Measurements from ENCODE around the gene RUFY3. TPM values are rescaled to one million over a fixed set of nuclear protein-coding genes. Genes with fewer than 3 reads are reported as not detected.
A peak's percentile ranks its signal among the peaks of the same experiment; 100 is the strongest.

RUFY3 gene
- total RNA-seq (10 to 100 TPM; 47.4 to 73.4 (median 65.1) TPM), polyA plus RNA-seq (10 to 100 TPM in 2 of 3 donors, 1 to 10 TPM in 1; 6.0 to 16.9 (median 11.3) TPM)

- Histone ChIP-seq H3K27me3 (no peaks in the 10 kb centered on the region), H3K27ac (peak within 1 kb of the TSS; percentile 61 to 83 (median 74)), H3K9me3 (no peaks in the 10 kb centered on the region), H3K4me3 (peak within 1 kb of the TSS; percentile 25 to 50 (median 40)), H3K4me1 (peaks cover 0 to 27% (median 18%) of the 10 kb centered on the region in 4 donors), H3K36me3 (no peaks in the 10 kb centered on the region)
- TF ChIP-seq POLR2AphosphoS5 (IDR thresholded peaks at IDR 0.05) (peak in 3 of 4 donors; percentile 32 to 70 (median 33)), EP300 (IDR thresholded peaks at IDR 0.05) (no peak), POLR2A (IDR thresholded peaks at IDR 0.05) (no peak), CTCF (IDR thresholded peaks at IDR 0.05) (no peak)
- WGBS, 2 donors: 59 to 61% methylated on average over 3 of the region's 3 CpGs
- intact Hi-C loops (cut with DNase I): no loop called here
- peak; percentile 78 for DNase-seq
Measured at GRCh38 chr4:70721747-70722146, at the start of gene RUFY3. RUFY3 (plus strand) TSS chr4:70721964; CDS start chr4:70722574, 610 bp downstream.

- H3K4me3 ChIP-seq: no peak overlapping the region
- H3K9me3 ChIP-seq: no peaks in the 10 kb centered on the region
- DNase-seq: no peak
- intact Hi-C loops (cut with DNase I): no loop called here
- H3K4me1 ChIP-seq: no peaks in the 10 kb centered on the region
- H3K27ac ChIP-seq: no peak overlapping the region
- no peak for TF ChIP-seq POLR2A (IDR thresholded peaks at IDR 0.05)
- TF ChIP-seq POLR2AphosphoS5 (IDR thresholded peaks at IDR 0.05): no peak
- TF ChIP-seq EP300 (IDR thresholded peaks at IDR 0.05): no peak
- no peak for TF ChIP-seq CTCF (IDR thresholded peaks at IDR 0.05)
- H3K36me3 ChIP-seq: no peaks in the 10 kb centered on the region
- H3K27me3 ChIP-seq: no peaks in the 10 kb centered on the region
Measured at GRCh38 chr4:70674191-70674590, 47.6 kb upstream of the RUFY3 start.

GRCh38 chr4:70674731-70675130 lies 47.0 kb upstream of the RUFY3 start:
- Histone ChIP-seq H3K27me3 (no peaks in the 10 kb centered on the region), H3K4me3 (no peak overlapping the region), H3K27ac (no peak overlapping the region), H3K4me1 (no peaks in the 10 kb centered on the region), H3K9me3 (no peaks in the 10 kb centered on the region), H3K36me3 (no peaks in the 10 kb centered on the region)
- intact Hi-C loops (cut with DNase I): no loop called here
- DNase-seq: no peak
- 74 to 79% methylated on average over 1 of the region's 1 CpG for WGBS, 2 donors
- no peak for TF ChIP-seq CTCF (IDR thresholded peaks at IDR 0.05)
- TF ChIP-seq POLR2A (IDR thresholded peaks at IDR 0.05): no peak
- TF ChIP-seq EP300 (IDR thresholded peaks at IDR 0.05): no peak
- TF ChIP-seq POLR2AphosphoS5 (IDR thresholded peaks at IDR 0.05): no peak

- H3K27ac ChIP-seq: no peak overlapping the region
- H3K27me3 ChIP-seq: no peaks in the 10 kb centered on the region
- no peak for DNase-seq
- intact Hi-C loops (cut with DNase I): no loop called here
- no peaks in the 10 kb centered on the region for H3K4me1 ChIP-seq
- WGBS, 2 donors: 86 to 93% methylated on average over 6 of the region's 6 CpGs
- no peaks in the 10 kb centered on the region for H3K36me3 ChIP-seq
- no peaks in the 10 kb centered on the region for H3K9me3 ChIP-seq
- no peak overlapping the region for H3K4me3 ChIP-seq
- TF ChIP-seq CTCF (IDR thresholded peaks at IDR 0.05) (no peak), POLR2AphosphoS5 (IDR thresholded peaks at IDR 0.05) (no peak), EP300 (IDR thresholded peaks at IDR 0.05) (no peak), POLR2A (IDR thresholded peaks at IDR 0.05) (no peak)
Measured at GRCh38 chr4:70676554-70677090, 45.1 kb upstream of the RUFY3 start.
